22Rv1 (cell line): ENCODE measurements around the gene DGKB.

Experiments used
- ZFX ChIP-seq: fragments of 450-650 bp; IDR thresholded peaks from 2 replicates; pipeline ENCODE4 v1.6.1; 2017; ENCODE audit warnings: antibody characterized with exemption, borderline replicate concordance
- TF ChIP-seq, protein P1 (sequence below): fragments of 450-650 bp; IDR thresholded peaks from 2 replicates; pipeline ENCODE4 v1.5.1; 2017; ENCODE audit warnings: mild to moderate bottlenecking

GRCh38 chr7:14875941-14876587, 26.5 kb downstream of the DGKB start:
- TF ChIP-seq, protein P1, sequence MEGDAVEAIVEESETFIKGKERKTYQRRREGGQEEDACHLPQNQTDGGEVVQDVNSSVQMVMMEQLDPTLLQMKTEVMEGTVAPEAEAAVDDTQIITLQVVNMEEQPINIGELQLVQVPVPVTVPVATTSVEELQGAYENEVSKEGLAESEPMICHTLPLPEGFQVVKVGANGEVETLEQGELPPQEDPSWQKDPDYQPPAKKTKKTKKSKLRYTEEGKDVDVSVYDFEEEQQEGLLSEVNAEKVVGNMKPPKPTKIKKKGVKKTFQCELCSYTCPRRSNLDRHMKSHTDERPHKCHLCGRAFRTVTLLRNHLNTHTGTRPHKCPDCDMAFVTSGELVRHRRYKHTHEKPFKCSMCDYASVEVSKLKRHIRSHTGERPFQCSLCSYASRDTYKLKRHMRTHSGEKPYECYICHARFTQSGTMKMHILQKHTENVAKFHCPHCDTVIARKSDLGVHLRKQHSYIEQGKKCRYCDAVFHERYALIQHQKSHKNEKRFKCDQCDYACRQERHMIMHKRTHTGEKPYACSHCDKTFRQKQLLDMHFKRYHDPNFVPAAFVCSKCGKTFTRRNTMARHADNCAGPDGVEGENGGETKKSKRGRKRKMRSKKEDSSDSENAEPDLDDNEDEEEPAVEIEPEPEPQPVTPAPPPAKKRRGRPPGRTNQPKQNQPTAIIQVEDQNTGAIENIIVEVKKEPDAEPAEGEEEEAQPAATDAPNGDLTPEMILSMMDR, result no peak
- no peak for TF ChIP-seq ZFX
